ENCODE data around the gene CLIC1.

The CLIC1 gene

DNA sequence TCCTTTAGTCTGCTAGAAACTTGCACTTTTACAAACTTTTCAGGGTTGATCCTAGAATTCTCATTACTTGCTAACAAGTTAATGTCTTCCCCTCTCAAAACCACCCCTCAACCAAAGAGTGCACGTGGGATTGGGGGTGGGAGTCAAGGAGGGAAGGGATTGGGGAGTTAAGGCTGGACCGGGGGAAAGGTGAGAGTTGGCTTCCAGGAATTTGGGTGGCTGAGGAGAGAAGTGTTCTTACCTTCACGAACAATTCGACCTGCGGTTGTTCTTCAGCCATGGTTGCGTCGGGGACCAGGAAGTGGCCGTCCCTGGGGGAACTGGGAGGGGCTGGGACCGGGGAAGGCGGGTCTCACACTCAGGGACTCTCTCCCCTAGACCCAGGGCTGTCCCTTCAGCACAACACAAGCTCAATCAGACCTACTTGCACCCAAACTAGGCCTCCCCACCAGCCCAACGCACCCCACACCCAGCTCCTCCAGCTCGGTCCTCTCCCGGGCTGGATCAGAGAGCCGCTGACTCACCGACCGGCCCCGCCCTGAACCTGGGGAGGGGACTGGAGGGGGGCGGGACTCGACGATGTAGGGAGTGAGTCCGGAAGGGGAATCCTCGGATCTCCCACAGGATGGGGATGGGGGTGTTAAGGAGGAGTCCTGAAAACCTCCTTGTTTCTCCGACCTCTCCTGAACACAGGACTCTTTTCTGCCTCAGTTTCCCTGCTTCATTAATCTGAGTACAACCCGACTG, at the start of gene CLIC1:
CLIC1 (minus strand) TSS at position 510 of the 747 bp plus-strand sequence; CDS start at position 280, 230 bp downstream.
- peak; percentile 52 for DNase-seq

- no peak for DNase-seq
Measured at GRCh38 chr6:31785475-31785874, 49.1 kb upstream of the CLIC1 start.

GRCh38 chr6:31784098-31784925, 48.0 kb upstream of the CLIC1 start:
- no peak for DNase-seq

DNA sequence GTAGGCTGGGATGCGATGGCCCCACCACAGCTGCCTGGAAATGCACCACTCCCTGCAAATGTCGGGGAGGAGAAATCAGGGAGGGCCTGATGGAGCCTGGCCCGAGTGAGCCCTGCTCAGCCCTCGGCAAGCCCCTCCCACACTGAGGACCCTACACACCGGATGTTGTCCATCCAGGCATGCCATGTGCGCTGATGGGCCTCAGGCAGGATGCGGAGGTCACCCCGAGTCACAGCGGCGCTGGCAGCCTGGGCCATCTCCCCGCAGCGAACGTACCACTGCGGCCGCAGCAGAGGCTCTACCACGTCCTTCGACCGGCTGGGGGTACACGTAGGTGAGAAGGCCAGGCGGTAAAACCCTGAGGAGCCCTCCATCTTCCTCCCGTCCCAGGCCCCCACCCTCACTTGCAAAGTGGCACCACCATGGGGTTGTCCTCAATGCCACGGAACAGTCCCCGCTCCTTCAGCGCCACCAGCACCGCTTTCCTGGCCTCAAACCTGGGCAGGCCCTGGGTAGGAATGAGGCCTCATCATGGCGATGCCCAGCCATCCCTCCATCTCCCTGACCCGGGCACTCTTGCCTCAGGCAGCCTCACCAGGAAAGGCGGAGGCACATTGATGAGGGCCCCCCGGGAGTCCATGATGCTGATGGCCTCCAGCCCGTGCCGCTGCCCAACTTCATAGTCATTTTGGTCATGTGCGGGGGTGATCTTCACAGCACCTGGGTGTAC, 46.0 kb upstream of the CLIC1 start:
- no peak for DNase-seq

DNA sequence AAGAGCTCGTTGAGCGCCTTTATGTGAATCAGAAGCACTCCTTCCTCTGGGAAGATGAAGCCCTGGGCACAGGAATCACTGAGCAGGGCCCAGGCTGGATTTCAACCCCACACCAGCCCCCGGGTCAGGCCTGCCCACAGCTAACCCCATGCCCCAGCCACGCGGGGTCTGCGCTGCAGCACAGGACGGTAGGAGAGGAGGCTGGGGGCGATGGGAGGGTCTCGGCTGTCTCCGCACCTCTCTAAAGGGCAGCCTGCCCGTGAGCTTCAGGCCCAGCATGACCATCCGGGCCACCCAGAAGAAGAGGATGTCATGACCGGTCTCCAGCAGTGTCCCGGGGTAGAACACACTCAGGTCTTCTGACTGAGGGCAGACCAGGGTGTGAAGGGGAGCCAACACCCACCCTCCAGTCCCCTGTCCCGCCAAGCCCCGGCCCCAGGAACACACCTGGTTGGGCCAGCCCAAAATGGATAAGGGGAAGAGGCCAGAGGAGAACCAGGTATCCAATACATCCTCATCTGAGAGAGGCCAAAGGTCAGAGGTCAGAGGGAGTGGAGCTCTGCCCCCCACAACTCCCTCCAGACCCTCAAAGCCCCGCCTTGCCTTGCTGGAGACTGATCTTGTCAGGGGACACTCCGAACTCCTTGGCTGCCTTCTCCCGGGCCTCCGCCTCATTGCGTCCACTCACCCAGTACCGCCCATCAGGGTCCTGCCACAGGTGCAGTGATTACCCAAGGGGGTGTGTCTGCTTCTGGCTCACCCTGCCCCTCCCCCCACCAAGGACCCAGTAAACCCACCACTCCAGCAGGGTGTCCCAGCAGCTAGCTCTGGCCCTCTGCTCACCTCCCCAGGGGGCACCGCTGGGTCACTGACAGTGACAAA, 45.2 kb upstream of the CLIC1 start:
- DNase-seq: no peak

DNA sequence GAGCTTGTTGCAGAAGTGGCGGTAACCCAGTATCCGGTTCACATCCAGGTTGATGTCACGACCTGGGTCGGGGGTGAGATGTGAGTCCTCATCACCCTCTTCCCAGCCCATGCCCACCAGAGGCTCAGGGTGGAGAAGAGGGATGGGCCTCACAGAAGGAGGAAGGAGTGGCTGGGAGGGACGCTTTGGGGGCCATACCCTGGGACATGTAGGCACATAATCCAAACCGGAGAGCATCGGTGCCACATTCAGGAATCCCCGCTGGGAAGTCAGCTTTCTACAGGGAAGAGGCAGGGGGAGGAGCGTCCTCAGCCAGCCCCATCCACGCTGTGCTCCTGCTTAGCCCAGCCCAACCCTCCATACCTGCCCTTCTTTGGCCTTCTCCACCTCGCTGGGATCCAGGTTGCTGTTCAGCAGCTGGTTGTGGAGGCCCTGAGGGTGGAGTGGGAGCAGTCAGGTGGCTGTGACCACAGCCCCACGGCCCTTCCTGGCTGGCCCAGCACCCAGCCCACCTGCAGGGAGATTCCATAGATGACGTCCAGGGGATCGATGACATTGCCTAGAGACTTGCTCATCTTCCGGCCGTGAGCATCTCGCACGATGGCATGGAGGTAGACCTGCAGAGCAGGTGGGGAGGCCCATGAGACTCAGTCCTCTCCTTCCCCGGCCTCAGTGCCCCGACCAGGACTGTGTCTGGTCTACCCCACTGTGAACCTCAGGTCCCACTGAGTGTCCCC, 44.3 kb upstream of the CLIC1 start:
- no peak for DNase-seq

- no peak for DNase-seq
Measured at GRCh38 chr6:31779908-31780307, 43.6 kb upstream of the CLIC1 start.

DNA sequence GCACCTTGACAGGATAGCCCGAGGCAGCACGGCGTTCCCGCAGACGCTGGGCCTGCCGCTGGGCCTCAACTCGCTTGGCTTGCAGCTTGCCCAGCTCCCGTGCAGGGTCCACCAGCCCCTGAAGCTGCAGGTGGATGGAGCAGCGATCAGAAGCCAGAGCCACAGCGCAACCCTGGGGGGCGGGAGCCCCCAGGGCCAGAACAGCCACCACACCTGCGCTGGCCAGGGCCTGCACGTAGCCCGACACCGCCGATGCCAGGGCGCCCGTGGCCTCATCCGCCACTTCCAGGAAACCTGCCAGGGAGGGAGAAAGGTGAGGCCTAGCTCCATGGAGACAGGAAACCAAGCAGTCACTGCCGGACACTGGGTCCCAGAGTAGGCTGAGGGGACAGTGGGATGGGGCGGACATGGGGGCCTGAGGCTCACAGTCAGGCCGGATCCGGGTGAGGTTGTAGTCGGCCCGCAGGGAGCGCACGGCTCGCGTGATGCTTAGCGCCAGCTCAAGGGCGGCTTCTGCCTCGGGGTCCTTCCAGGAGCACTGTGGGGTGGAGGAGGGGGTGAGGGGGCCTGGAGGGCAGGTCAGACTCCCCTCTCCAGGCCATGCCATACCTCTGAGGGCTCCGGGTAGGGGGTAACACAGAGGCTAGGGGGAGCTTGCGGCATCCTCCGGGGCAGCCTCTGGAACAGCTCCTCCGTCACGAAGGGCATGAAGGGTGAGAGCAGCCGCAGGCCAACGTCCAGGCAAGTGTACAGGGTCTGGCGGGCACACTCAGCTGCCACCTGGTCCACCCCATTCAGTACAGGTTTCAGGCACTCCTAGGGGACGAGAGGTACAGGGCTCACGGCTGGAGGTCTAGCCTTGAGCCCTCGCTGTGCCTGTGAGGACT, 42.9 kb upstream of the CLIC1 start:
- no peak for DNase-seq

DNA sequence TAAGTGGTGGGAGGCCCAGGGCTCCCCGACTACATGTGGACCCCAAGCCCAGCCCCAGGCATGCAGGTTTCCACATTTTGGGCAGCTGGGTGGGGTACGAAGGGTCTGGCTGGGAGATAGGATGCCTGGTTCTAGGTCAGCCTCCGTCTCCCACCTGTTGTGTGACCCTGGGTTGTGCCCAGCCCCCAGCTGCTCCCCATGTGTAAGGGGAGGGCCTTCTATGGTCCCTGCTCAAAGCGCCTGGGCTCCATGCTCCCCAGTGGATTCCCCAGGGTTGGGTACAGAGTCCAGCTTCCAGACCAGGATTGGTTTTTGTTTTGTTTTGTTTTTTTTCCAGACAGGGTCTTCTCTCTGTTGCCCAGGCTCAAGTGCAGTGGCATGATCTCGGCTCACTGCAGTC, 41.9 kb upstream of the CLIC1 start:
- DNase-seq: no peak

GRCh38 chr6:31777667-31778050, 41.3 kb upstream of the CLIC1 start:
- no peak for DNase-seq

DNA sequence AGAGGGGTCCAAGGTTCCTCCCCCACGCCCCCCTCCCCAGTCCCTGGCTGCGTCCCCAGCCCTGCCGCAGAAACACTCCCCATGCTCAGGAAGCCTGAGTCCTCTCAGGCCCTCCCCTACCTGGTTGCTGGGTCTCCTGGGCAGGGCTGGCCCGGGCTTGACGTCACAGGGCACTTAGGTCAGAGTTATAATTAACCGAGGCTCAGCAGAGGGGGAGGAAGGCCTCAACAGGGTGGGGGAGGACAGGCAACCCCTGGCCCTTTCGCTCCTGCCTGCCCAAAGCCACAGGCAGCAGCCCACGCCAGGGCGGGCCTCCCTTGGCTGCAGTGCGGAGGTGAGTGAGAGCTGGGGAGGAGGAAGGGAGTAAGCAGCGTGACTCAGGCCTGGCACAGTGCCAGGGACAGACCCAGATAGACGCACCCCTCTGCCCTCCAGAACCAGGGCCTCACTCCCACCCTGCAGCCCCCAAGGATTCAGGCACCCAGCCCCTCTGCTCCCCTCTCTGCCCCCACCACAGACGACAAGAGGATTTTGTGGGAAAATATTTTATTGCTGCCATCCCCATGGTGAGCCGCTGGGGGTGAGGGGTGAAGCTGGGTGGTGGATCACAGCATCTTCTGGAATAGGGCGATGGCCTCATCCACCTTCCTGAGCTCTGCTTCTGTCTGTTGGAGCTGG, 40.8 kb upstream of the CLIC1 start, which contains the start of gene VWA7:
VWA7 (minus strand) TSS at position 340 of the 678 bp plus-strand sequence. CDS start 549 bp downstream, outside the sequence.
- DNase-seq: peak; percentile 67

DNA sequence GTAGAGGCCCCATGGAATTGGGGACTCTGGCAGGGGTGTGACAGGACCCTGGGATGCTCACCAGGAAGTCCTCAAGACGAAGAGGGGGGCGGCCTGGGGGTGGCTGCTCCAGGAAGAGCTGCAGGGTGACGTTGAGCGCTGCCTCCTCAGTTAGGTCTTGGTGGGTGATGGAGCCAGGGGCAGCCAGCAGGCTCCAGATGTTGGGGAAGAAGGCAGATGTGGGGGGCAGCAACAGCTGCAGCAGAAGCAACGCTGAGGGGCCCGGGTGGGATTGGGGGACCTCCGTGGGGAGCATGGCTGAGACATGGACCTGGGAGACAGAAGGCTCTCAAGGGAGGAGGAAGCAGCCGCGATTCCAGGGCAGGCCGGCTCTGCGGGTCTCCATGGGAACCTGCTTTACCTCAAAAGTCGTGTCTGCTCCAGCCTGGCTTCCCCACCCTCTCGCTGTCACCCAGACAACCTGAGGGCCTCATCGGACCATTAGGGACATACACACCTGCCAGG, 40.2 kb upstream of the CLIC1 start:
- no peak for DNase-seq

DNA sequence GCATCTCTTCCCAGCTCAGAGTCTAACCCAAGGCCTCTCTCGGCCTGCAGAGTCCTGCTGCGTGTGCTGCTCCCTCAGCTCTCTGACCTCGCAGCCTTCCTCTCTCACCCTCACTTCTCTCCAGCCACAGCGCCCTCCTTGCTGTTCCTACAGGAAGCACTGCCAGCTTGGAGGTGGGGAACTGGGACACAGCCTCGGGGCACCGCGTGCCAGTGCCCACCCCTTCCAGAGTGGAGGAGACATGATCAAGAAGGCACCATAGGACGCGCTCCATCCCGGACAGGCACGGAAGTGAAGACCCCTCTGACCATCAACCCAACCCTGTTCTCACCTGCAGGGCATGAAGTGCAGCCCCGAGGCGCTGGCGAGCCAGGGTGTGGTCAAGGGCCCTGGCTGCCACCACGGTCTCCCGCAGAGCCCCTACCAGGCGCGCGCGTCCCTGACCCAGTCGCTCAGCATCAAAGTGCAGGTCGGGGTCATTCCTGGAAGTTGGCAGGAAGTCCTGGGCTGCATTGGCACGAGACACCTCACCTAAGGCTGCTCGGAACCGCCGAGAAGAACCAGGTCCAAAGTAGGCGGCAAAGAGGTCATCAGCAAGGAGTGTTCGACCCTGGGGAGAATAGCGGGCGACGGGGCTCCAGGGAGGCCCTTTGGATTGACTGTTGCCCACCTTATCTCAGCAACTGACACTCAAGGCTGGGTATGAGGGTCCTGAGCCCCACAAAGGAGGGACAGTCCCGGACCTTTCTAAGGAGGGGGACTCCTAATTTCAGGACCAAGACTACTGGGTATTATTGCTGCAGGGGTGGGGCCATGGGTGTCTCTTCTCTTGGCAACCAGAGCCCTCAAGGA, 39.5 kb upstream of the CLIC1 start:
- no peak for DNase-seq

DNA sequence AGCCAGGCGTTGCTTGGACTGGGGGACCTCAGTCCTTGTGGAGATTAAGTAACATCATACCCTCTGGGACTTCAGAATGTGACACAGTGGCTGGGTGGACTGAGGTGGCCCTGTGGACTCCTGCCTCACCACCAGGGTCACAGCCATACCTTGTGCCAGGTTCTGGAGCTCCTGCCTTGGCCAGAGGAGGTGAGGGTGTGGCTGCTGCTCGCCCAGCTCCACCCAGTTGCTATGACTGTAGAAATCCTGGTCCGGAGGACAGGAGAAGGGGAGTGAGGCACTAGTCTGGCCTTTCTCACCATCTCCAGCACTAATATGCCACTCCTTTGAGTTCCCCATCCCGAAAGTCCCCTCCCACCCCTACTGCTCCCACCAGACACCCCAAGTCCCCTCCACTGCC, 38.9 kb upstream of the CLIC1 start:
- no peak for DNase-seq

DNA sequence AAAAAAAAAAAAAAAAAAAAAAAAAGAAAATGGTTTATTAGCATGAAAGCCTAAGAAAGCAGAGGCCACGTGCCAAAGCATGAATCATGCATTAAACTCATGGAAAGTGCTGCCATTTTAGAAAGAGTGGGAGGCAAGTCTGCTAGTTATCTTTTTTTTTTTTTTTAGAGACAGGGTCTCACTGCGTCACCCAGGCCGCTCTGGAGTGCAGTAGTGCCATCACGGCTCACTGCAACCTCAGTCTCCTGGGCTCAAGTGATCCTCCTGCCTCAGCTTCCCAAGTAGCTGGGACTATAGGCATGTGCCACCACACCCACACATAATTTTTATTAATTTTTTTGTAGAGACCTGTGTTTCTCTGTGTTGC, 35.6 kb upstream of the CLIC1 start:
- no peak for DNase-seq

DNA sequence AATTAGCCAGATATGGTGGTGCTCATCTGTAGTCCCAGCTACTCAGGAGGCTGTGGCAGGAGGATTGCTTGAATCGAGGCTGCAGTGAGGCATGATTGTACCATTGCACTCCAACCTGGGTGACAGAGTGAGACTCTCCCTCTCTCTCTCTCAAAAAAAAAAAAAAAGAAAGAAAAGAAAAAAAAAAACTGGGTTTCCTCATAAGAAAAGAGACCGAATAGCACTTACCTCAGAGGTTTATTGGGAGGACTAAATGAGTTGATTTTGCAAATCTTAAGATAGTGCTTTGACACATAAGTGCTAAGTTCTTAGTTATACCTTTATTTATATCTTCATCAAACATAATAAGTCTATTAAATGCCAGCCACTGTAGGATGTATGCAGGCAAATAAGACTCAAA, 34.5 kb upstream of the CLIC1 start:
- DNase-seq: no peak

DNA sequence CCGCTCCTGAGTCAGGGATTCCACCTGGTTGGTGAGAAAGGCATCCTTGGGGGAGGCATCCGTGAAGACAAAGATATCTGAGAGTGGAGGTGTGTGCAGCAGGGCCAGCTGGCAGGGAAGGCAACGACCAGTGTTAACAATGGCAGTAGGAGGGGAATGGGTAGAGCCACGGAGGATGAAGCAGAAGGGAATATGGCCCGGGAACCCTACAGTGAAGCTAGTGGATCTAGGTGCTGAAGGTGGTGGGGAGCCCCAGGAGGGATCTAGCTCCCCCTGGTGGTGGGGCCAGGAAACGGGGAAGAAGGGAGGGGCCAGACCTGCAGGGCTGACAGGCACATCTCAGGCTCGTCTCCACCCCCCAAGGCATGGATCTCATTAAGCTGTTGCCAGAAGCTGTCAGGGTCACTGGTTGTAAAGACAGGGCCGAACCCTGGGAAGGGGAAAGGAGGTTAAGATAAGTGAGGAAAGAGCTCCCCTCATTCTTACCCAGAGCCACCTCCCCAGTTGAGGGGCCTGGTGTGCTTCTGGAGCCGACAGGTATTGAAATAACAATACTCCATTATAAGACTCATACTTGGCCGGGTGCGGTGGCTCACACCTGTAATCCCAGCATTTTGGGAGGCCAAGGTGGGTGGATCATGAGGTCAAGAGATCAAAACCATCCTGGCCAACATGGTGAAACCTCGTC, 33.5 kb upstream of the CLIC1 start:
- DNase-seq: peak; percentile 34
